Activated B cell treated with CpG ODN at 0.5 μM for 24 hours (primary cell): ENCODE data around the gene WDFY4. TPM values are rescaled to one million over a fixed set of nuclear protein-coding genes. Genes with fewer than 3 reads are reported as not detected.

Experiments used
- ATAC-seq: fragments of 200-7000 bp; cut with Tn5 transposase; one replicate; pipeline ENCODE4 v1.10.0; 2021; ENCODE audit warnings: low read depth, mild to moderate bottlenecking, moderate library complexity
- CTCF ChIA-PET: fragments of 350-600 bp; sonication (Branson Sonifier 250); formaldehyde crosslinking; loops from one replicate; lab custom pipeline; 2021; ENCODE audit warnings: antibody characterized with exemption; lab: Charles Lee
- POLR2A ChIA-PET: fragments of 350-600 bp; sonication (Branson Sonifier 250); formaldehyde crosslinking; loops from one replicate; lab custom pipeline; 2021; ENCODE audit warnings: antibody characterized with exemption; lab: Charles Lee
- DNase-seq: peaks from one replicate; pipeline ENCODE4 v3.0.0; 2022
- H3K27ac Mint-ChIP-seq: one replicate; pipeline ENCODE4 v1.8.0; 2020; ENCODE audit warnings: mixed read lengths
- H3K27me3 Mint-ChIP-seq: one replicate; pipeline ENCODE4 v1.8.0; 2021; ENCODE audit warnings: mixed read lengths
- H3K36me3 Mint-ChIP-seq: one replicate; pipeline ENCODE4 v1.8.0; 2021; ENCODE audit warnings: low read depth, mixed read lengths
- H3K4me1 Mint-ChIP-seq: one replicate; pipeline ENCODE4 v1.8.0; 2021; ENCODE audit warnings: mixed read lengths
- H3K4me3 Mint-ChIP-seq: one replicate; pipeline ENCODE4 v1.8.0; 2020; ENCODE audit warnings: mild to moderate bottlenecking, mixed read lengths
- H3K9me3 Mint-ChIP-seq: one replicate; pipeline ENCODE4 v1.8.0; 2020; ENCODE audit warnings: mixed read lengths
- intact Hi-C: fragments of 100-400 bp; cut with micrococcal nuclease; formaldehyde crosslinking; loops from one replicate; pipeline ENCODE4 v1.15.1; 2024
- total RNA-seq: library from RNA; stranded (reverse); gene quantifications from 2 replicates; pipeline ENCODE4 v1.2.3, GENCODE V29; 2022
- TF ChIP-seq, protein P1 (sequence below): fragments of 200-600 bp; IDR thresholded peaks from one replicate; pipeline ENCODE4 v1.8.0; 2022; ENCODE audit warnings: antibody characterized with exemption, mild to moderate bottlenecking

The WDFY4 gene
- total RNA-seq, 1 donor from 2014 or later: 488 TPM

DNA sequence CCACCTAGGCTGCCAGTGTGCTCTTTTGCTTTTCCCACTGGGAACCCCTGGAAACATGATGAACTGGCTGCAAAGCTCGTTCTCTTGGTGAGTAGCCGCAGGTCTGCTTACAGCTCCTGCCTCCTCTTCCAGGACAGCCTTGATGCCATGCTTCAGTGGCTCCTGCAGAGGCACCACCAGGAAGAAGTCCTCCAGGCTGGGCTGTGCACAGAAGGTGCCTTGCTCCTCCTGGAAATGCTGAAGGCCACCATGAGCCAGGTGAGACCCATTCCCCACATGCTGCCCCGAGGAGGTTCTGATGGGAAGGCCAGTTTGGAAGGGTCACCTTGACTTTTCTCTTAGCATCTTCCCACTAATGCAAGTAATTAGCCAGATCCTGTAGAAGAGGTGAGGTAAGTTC lies 129.2 kb downstream of the WDFY4 start:
- CTCF ChIA-PET: interaction anchor here (1.6 kb wide), 1 partner anchor 156 kb away, joined by 4 read pairs; no protein-coding TSS in a partner anchor
- no peak overlapping the region for H3K27ac Mint-ChIP-seq
- peaks cover 3% of the 10 kb centered on the region for H3K4me1 Mint-ChIP-seq
- no peaks in the 10 kb centered on the region for H3K9me3 Mint-ChIP-seq
- DNase-seq: no peak
- no peak overlapping the region for H3K4me3 Mint-ChIP-seq
- no peaks in the 10 kb centered on the region for H3K27me3 Mint-ChIP-seq
- TF ChIP-seq, protein P1, sequence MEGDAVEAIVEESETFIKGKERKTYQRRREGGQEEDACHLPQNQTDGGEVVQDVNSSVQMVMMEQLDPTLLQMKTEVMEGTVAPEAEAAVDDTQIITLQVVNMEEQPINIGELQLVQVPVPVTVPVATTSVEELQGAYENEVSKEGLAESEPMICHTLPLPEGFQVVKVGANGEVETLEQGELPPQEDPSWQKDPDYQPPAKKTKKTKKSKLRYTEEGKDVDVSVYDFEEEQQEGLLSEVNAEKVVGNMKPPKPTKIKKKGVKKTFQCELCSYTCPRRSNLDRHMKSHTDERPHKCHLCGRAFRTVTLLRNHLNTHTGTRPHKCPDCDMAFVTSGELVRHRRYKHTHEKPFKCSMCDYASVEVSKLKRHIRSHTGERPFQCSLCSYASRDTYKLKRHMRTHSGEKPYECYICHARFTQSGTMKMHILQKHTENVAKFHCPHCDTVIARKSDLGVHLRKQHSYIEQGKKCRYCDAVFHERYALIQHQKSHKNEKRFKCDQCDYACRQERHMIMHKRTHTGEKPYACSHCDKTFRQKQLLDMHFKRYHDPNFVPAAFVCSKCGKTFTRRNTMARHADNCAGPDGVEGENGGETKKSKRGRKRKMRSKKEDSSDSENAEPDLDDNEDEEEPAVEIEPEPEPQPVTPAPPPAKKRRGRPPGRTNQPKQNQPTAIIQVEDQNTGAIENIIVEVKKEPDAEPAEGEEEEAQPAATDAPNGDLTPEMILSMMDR: no peak
- peaks cover 45% of the 10 kb centered on the region for H3K36me3 Mint-ChIP-seq
- intact Hi-C loops: no loop called here
- no peak for ATAC-seq
- POLR2A ChIA-PET: no interaction called here

DNA sequence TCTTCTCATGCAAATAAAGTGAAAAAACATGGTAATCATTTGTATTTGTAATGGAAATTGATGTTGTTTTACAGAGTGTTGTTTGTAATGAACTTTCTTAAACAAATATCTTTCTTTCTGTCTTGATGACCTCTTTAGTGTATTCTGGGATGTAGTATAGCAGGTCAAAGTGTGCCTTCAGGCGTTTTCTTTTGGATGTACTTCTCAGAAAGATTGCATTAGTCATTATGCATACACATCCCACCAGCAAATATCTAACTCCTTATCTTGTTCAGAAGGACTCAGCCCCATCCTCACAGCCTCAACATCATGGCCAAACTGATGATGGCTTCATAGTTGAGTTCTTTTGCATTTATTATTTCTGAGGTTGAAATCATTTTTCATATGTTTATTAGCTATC lies 130.3 kb downstream of the WDFY4 start:
- Mint-ChIP-seq H3K9me3 (no peaks in the 10 kb centered on the region), H3K27ac (no peak overlapping the region), H3K36me3 (peaks cover 54% of the 10 kb centered on the region), H3K4me1 (peaks cover 3% of the 10 kb centered on the region), H3K27me3 (no peaks in the 10 kb centered on the region), H3K4me3 (no peak overlapping the region)
- TF ChIP-seq, protein P1: no peak
- DNase-seq (no peak), ATAC-seq (no peak)
- intact Hi-C loops: no loop called here
- CTCF ChIA-PET: no interaction called here
- POLR2A ChIA-PET: no interaction called here

DNA sequence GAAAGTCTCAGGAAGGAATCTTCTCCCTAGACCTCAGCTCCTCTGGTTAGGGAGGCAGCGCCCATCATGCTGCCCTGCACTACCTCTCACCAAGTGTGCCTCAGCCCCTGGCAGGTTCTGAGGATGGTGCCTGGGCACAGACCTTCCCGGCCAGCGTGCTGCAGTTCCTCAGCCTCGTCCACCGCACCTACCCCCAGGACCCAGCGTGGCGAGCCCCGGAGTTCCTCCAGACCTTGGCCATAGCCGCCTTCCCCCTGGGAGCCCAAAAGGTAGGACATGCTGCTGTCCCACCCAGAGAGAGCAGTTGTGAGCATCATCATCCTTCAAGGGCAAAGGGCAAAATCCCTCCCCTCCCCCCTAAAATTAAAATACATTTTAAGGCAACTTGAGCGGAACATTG lies 132.5 kb downstream of the WDFY4 start:
- ChIA-PET POLR2A (no interaction called here), CTCF (interaction anchor here (1.1 to 1.6 kb wide), 2 partner anchors 159 to 161 kb away, joined by 3 read pairs; no protein-coding TSS in a partner anchor)
- no peak for DNase-seq
- H3K36me3 Mint-ChIP-seq: peaks cover 71% of the 10 kb centered on the region
- no peak for ATAC-seq
- intact Hi-C loops: no loop called here
- H3K4me1 Mint-ChIP-seq: peaks cover 6% of the 10 kb centered on the region
- TF ChIP-seq, protein P1: no peak
- no peaks in the 10 kb centered on the region for H3K27me3 Mint-ChIP-seq
- no peaks in the 10 kb centered on the region for H3K9me3 Mint-ChIP-seq
- no peak overlapping the region for H3K4me3 Mint-ChIP-seq
- H3K27ac Mint-ChIP-seq: no peak overlapping the region

DNA sequence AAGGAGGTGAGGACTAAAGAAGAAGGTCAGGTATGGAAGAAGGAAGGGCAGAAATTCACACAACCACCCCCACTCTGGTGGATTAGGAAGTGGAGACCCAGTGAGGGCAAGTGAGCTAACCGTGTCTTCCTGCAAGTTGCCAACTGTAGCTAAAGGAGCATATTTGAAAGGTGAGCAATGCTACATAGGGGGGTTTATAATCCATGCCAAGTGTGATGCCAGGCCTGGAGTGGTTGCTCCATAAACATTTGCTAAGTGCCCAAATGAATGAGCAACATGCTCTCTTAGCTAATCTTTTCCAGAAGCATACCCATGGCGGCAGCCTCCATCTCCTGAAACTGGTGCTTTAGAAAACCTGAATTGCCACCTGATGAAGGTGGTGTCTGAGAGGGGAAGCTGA lies 133.4 kb downstream of the WDFY4 start:
- H3K9me3 Mint-ChIP-seq: no peaks in the 10 kb centered on the region
- H3K4me3 Mint-ChIP-seq: no peak overlapping the region
- CTCF ChIA-PET: interaction anchor here (1.1 to 1.6 kb wide), 3 partner anchors 24 to 162 kb away, joined by 3 read pairs; no protein-coding TSS in a partner anchor
- TF ChIP-seq, protein P1: no peak
- POLR2A ChIA-PET: no interaction called here
- intact Hi-C loops: no loop called here
- ATAC-seq (no peak), DNase-seq (no peak)
- peaks cover 3% of the 10 kb centered on the region for H3K4me1 Mint-ChIP-seq
- peaks cover 80% of the 10 kb centered on the region for H3K36me3 Mint-ChIP-seq
- no peaks in the 10 kb centered on the region for H3K27me3 Mint-ChIP-seq
- peak overlapping the region; percentile 22 for H3K27ac Mint-ChIP-seq

DNA sequence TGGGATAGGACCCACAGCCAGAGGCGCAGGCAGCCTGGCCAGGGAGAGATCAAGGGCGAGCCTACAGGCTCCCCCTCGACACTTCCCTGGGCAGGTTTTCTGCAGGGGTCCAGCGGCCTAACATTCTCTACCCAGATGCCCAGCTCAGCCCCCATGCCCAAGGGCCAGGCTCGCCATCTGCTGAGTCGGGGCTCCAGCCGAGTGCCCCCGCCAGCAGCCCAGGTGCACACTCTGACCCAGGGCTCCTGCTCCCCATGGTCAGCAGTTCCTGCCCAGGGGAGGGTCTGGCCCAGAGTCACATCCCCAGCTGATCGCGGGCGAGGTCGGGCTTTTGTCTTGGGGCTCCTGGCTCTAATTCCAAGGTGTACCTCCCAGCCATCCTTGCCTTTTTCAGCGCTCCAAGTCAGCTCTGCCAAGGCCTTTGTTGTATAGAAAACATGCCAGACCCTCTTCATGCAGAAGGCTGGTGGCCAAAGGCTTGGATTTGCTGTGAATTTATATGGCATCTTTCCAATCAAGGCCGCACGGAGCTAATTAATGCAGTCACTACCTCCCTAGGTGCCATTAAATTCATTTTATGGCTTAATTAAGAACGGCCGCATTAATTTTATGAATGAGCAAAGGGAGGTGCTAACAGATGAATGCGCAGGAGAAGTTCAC lies 134.3 kb downstream of the WDFY4 start:
- no peaks in the 10 kb centered on the region for H3K9me3 Mint-ChIP-seq
- DNase-seq: no peak
- H3K4me3 Mint-ChIP-seq: no peak overlapping the region
- POLR2A ChIA-PET: interaction anchor here (0.9 kb wide), 1 partner anchor 17 kb away, joined by 3 read pairs; no protein-coding TSS in a partner anchor
- intact Hi-C loops: no loop called here
- CTCF ChIA-PET: interaction anchor here (0.9 kb wide), 2 partner anchors 163 to 291 kb away, joined by 3 read pairs; no protein-coding TSS in a partner anchor
- H3K4me1 Mint-ChIP-seq: peaks cover 3% of the 10 kb centered on the region
- H3K27me3 Mint-ChIP-seq: no peaks in the 10 kb centered on the region
- no peak for ATAC-seq
- peaks cover 85% of the 10 kb centered on the region for H3K36me3 Mint-ChIP-seq
- TF ChIP-seq, protein P1: no peak
- no peak overlapping the region for H3K27ac Mint-ChIP-seq
